Adrenal gland (tissue), 12 donors: ENCODE data around the gene GRIA4. TPM values are rescaled to one million over a fixed set of nuclear protein-coding genes. Genes with fewer than 3 reads are reported as not detected.

Source experiments
- DNase-seq, 7 donors: peaks; one replicate each; pipeline ENCODE4 v3.0.0-alpha.2; 2019 to 2020
- H3K27ac ChIP-seq, 5 donors: fragments of 200-600 bp; sonication (generic) in 4 of 5; 1 replicate in 3 of 5; 2 replicates in 2 of 5; pipeline versions ENCODE4 v1.5.1 to v1.8.0; 2016 to 2020; ENCODE audit warnings: mild to moderate bottlenecking in 1 of 5
- H3K27me3 ChIP-seq: fragments of 200-600 bp; 2 replicates; pipeline ENCODE4 v1.8.0; 2021
- H3K36me3 ChIP-seq, 2 donors: fragments of 200-600 bp; replicated peaks in 1 of 2; 1 replicate in 1 of 2; 2 replicates in 1 of 2; pipeline versions ENCODE4 v1.5.1 to v1.8.0; 2018 to 2022
- H3K4me1 ChIP-seq, 2 donors: fragments of 200-600 bp; replicated peaks in 1 of 2; 1 replicate in 1 of 2; 2 replicates in 1 of 2; pipeline versions ENCODE4 v1.5.1 to v1.8.0; 2018 to 2021
- H3K4me3 ChIP-seq, 4 donors: fragments of 200-600 bp; sonication (generic) in 3 of 4; one replicate each; pipeline ENCODE4 v1.5.1; 2016 to 2018
- H3K9me3 ChIP-seq, 3 donors: fragments of 200-600 bp; sonication (generic) in 1 of 3; replicated peaks in 1 of 3; 1 replicate in 2 of 3; 2 replicates in 1 of 3; pipeline versions ENCODE4 v1.5.1 to v1.8.0; 2016 to 2021
- CTCF ChIP-seq, 6 experiments: fragments of 450-650 bp in 4 of 6; fragments of 200-600 bp in 2 of 6; sonication (generic) in 1 of 6; IDR thresholded peaks; 1 replicate in 5 of 6; 2 replicates in 1 of 6; pipeline versions ENCODE4 v1.5.1 to v1.8.0; 2016 to 2021; ENCODE audit warnings: antibody characterized with exemption in 6 of 6, mild to moderate bottlenecking in 2 of 6, moderate library complexity in 1 of 6
- POLR2A ChIP-seq, 2 donors: fragments of 450-650 bp; IDR thresholded peaks; one replicate each; pipeline ENCODE4 v1.6.1; 2017; ENCODE audit warnings: antibody characterized with exemption in 2 of 2, mild to moderate bottlenecking in 2 of 2, moderate library complexity in 1 of 2
- WGBS, 4 donors: extraction: QIAGEN DNeasy Blood & Tissue Kit in 2 of 4; methylation state at CpG; one replicate each; pipeline versions ENCODE4 v1.1.5 to v1.1.7; 2013 to 2017; 5-methylcytosine and 5-hydroxymethylcytosine counted together
- intact Hi-C, 2 donors: fragments of 100-400 bp; cut with DNase I; formaldehyde crosslinking; loops; one replicate each; pipeline versions ENCODE4 v1.14.1 to v1.15.0; 2022 to 2023
- polyA plus RNA-seq, 3 donors: library from polyadenylated mRNA; stranded (reverse); fragments of 200-250 nt in 2 of 3; fragments of 350-450 nt in 1 of 3; fragmentation: Illumina TruSeq in 1 of 3; extraction: RNeasy Lipid Tissue Mini Kit (QIAGEN cat#74804) in 1 of 3; gene quantifications; one replicate each; pipeline ENCODE4 v1.2.3, GENCODE V29; 2013 to 2014
- total RNA-seq, 9 donors: library from RNA; depleted of rRNA in 4 of 9; stranded (reverse); fragments of >200 nt in 4 of 9; fragments of 120-200 nt in 1 of 9; fragmentation: NEBNext Ultra II Directional in 1 of 9; extraction: Animal tissue kit (Norgen Biotek cat#: 25700) in 1 of 9; gene quantifications; one replicate each; pipeline versions ENCODE4 v1.1.0 to v1.2.4, GENCODE V29; 2013 to 2023
- donor health status: healthy with polysubstance abuse.
- donor health status: Bipolar disorder and iron deficiency.
- donor health status: DM: yes; HTN: yes; CAD: no.
- donor health status: DM: no; HTN: no; CAD: no.
- donor health status: DM: no; HTN: no; CAD: no.
- donor health status: DM: yes; HTN: yes; CAD: no.

The GRIA4 gene
- total and polyA plus RNA-seq, 12 donors: 0.16 to 6.2 (median 2.0) TPM; not detected in 3

- Histone ChIP-seq H3K27me3 (no peaks in the 10 kb centered on the region), H3K9me3 (no peaks in the 10 kb centered on the region), H3K27ac (no peak overlapping the region), H3K4me1 (no peaks in the 10 kb centered on the region), H3K36me3 (no peaks in the 10 kb centered on the region), H3K4me3 (no peak overlapping the region)
- intact Hi-C loops: no loop called here
- TF ChIP-seq CTCF (IDR thresholded peaks at IDR 0.05) (no peak), POLR2A (IDR thresholded peaks at IDR 0.05) (no peak)
- WGBS, 4 donors: 67 to 79% (median 70%) methylated on average over 7 of the region's 7 CpGs
- DNase-seq: no peak
Observed at GRCh38 chr11:105644839-105645573, 35.1 kb downstream of the GRIA4 start.

DNA sequence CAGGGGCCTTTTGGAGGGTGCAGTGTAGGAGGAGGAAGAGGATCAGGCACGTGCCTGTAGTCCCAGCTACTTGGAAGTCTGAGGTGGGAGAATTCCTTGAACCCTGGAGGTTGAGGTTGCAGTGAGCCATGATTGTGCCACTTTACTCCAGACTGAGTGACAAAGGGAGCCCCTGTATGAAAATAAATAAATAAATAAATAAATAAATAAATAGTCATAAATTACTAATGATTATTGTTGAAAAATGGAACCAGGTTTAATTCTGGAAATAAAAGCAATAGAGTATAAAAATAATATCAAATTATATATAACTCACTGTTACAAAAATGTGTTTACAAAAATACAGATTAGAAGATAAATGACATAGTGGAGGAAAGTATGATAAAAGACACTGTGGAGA is 37.9 kb downstream of the GRIA4 start:
- intact Hi-C loops: no loop called here
- no peak for DNase-seq
- WGBS, 4 donors: 71 to 100% (median 85%) methylated on average over 1 of the region's 1 CpG
- H3K27me3 ChIP-seq: no peaks in the 10 kb centered on the region
- H3K36me3 ChIP-seq: no peaks in the 10 kb centered on the region
- no peak overlapping the region for H3K27ac ChIP-seq
- H3K9me3 ChIP-seq: no peaks in the 10 kb centered on the region
- H3K4me3 ChIP-seq: no peak overlapping the region
- H3K4me1 ChIP-seq: no peaks in the 10 kb centered on the region
- TF ChIP-seq CTCF (IDR thresholded peaks at IDR 0.05) (no peak), POLR2A (IDR thresholded peaks at IDR 0.05) (no peak)

GRCh38 chr11:105648762-105649161 is 38.9 kb downstream of the GRIA4 start:
- no peak overlapping the region for H3K4me3 ChIP-seq
- H3K4me1 ChIP-seq: no peaks in the 10 kb centered on the region
- intact Hi-C loops: no loop called here
- H3K36me3 ChIP-seq: no peaks in the 10 kb centered on the region
- H3K27ac ChIP-seq: no peak overlapping the region
- 69 to 90% (median 82%) methylated on average over 4 of the region's 4 CpGs for WGBS, 4 donors
- H3K9me3 ChIP-seq: no peaks in the 10 kb centered on the region
- no peaks in the 10 kb centered on the region for H3K27me3 ChIP-seq
- DNase-seq: no peak
- TF ChIP-seq POLR2A (IDR thresholded peaks at IDR 0.05): no peak
- no peak for TF ChIP-seq CTCF (IDR thresholded peaks at IDR 0.05)

GRCh38 chr11:105665281-105665680 is 55.4 kb downstream of the GRIA4 start:
- 69 to 85% (median 79%) methylated on average over 4 of the region's 4 CpGs for WGBS, 4 donors
- no peak for TF ChIP-seq CTCF (IDR thresholded peaks at IDR 0.05)
- intact Hi-C loops: no loop called here

More at GRCh38 chr11:105665281-105665680, 55.4 kb downstream of the GRIA4 start:
- Histone ChIP-seq H3K4me3 (no peak overlapping the region), H3K27ac (no peak overlapping the region), H3K9me3 (no peaks in the 10 kb centered on the region), H3K4me1 (no peaks in the 10 kb centered on the region), H3K36me3 (no peaks in the 10 kb centered on the region), H3K27me3 (no peaks in the 10 kb centered on the region)
- DNase-seq: no peak
